Measurements from ENCODE around the gene TRIP6. TPM values are rescaled to one million over a fixed set of nuclear protein-coding genes. Genes with fewer than 3 reads are reported as not detected.
A peak's percentile ranks its signal among the peaks of the same experiment; 100 is the strongest.
"Not testable (repeated sequence)": the region's sequence is repeated elsewhere in the genome, so short reads cannot be mapped to it uniquely, and the experiment has no call there.

TRIP6 gene
- total RNA-seq, 2 experiments from 2014 or later: 25.8 to 25.9 TPM

DNA sequence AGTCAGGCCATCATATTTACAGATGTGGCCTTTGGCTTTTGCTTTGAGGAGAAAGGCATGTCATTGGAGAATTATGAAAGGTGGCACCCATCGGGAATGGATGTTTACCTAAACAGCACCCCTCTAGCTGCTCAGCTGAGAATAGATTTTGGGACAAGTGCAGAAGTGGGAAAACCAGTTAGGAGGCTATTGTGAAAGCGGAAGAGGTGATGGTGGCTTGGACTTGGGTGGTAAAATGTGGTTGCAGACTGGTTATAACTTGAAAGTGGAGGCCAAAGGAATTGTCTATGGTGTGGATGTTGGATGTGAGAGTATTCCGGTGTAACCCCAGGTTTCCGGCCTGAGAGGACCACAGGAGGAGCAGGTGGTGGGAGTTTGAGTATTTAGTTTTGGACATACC, 19.8 kb upstream of the TRIP6 start:
- intact Hi-C loops (cut with micrococcal nuclease): no loop called here
- CTCF ChIA-PET: no interaction called here
- no peaks in the 10 kb centered on the region for H3K27me3 Mint-ChIP-seq
- POLR2A ChIA-PET: no interaction called here
- no peaks in the 10 kb centered on the region for H3K9me3 Mint-ChIP-seq
- peaks cover 4% of the 10 kb centered on the region for H3K4me1 Mint-ChIP-seq (ENCODE audit: low read depth)
- H3K36me3 Mint-ChIP-seq: no peaks in the 10 kb centered on the region
- no peak overlapping the region for H3K27ac Mint-ChIP-seq
- DNase-seq: no peak
- no peak overlapping the region for H3K4me3 Mint-ChIP-seq

DNA sequence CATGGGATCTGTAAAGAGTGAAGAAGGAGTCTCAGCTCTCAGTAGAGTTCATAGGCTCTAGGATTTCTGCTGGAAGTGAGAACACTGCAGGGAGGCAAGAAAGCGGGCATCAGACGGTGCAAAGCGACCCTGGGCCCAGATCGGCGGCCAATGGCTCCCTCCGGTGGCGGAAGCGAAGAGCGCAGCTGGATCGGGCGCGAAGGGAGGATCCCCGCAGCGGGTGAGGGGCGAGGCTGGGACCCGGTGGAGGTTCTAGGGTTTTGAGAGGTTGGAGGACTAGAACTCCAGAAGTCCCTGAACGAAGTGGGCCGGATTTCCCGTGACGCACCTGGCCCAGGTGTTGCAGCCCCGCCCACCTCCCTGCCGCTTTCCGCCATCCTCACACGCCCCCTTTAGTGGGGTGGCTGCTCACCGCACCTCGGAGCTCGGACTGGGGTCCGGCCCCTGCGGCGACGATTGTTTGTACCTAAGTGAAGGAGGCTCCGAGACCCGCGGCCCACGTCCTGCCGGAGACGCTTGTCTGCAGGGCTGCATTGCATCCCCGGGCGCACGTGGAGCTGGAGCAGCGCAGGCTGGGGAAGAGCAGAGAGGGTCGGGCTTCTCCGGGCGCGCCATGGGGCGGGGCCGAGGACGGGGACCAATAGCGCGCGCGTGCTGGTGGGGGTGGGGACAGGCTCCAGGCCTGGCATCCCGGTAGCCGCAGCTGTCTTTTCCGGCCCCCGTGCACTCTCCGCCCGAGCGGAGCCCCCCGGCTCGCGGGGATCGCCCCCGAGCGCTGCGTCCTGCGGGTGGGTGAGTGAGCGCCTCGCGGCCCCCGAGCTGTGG, 14.9 kb upstream of the TRIP6 start, which contains the start of gene SLC12A9:
Gene SLC12A9, plus strand, starts transcription at position 666 of the 825 bp plus-strand sequence. CDS start 1,485 bp downstream, outside the sequence.
- POLR2A ChIA-PET: interaction anchor here (0.6 to 1.9 kb wide), 7 partner anchors 10 to 424 kb away, joined by 3 to 14 read pairs (median 3); partner anchors contain the start of genes POP7, SRRT and ZCWPW1
- peak within 1 kb of the TSS; percentile 92 for H3K4me3 Mint-ChIP-seq
- DNase-seq: peak; percentile 92
- H3K27ac Mint-ChIP-seq: peak within 1 kb of the TSS; percentile 81
- CTCF ChIA-PET: interaction anchor here (0.7 to 6.4 kb wide), 34 partner anchors 10 to 383 kb away, joined by 3 to 177 read pairs (median 6); partner anchors contain the start of genes EPHB4, GIGYF1, MOSPD3 and POP7
- H3K36me3 Mint-ChIP-seq: peaks cover 9% of the 10 kb centered on the region
- peaks cover 13% of the 10 kb centered on the region for H3K4me1 Mint-ChIP-seq (ENCODE audit: low read depth)
- intact Hi-C loops (cut with micrococcal nuclease): loop anchor here (1.0 to 10.0 kb wide), 6 partner anchors 23 to 377 kb away; partner anchors contain the start of genes SRRT and TSC22D4
- H3K9me3 Mint-ChIP-seq: no peaks in the 10 kb centered on the region
- no peaks in the 10 kb centered on the region for H3K27me3 Mint-ChIP-seq

DNA sequence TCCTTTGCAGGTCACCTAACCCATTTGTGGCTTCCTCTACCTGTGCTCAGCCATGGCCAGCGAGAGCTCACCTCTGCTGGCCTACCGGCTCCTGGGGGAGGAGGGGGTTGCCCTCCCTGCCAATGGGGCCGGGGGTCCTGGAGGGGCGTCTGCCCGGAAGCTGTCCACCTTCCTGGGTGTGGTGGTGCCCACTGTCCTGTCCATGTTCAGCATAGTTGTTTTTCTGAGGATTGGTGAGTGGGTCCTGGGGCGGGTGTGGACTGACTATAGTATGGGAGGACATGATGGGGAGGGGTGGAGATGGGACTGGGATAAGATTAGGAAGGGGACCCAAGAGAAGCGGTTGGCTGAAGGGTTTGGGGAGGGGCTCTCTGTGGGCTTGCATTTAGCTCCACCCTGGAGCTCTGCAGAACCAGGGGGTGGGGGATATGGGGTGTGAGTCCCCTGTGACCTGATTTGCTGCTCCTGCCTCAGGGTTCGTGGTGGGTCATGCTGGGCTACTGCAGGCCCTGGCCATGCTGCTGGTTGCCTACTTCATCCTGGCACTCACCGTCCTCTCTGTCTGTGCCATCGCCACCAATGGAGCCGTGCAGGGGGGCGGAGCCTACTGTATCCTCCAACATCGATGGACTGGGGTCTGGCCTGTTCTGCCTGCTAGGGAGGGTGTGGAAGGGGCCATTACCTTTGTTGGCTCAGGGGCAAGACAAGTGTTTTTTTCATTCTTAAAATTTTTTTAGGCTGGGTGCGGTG, 12.9 kb upstream of the TRIP6 start:
- CTCF ChIA-PET: interaction anchor here (5.0 to 6.4 kb wide), 2 partner anchors 52 to 149 kb away, joined by 92 to 177 read pairs; partner anchors contain the start of gene POP7
- intact Hi-C loops (cut with micrococcal nuclease): loop anchor here (10.0 kb wide), 2 partner anchors 230 to 380 kb away; partner anchors contain the start of gene TSC22D4
- DNase-seq: no peak
- H3K4me3 Mint-ChIP-seq: peak overlapping the region; percentile 92
- peaks cover 11% of the 10 kb centered on the region for H3K36me3 Mint-ChIP-seq
- H3K4me1 Mint-ChIP-seq (ENCODE audit: low read depth): peaks cover 13% of the 10 kb centered on the region
- H3K27ac Mint-ChIP-seq: no peak overlapping the region
- H3K27me3 Mint-ChIP-seq: no peaks in the 10 kb centered on the region
- POLR2A ChIA-PET: interaction anchor here (1.2 kb wide), 1 partner anchor 33 kb away, joined by 3 read pairs; no protein-coding TSS in a partner anchor
- H3K9me3 Mint-ChIP-seq: no peaks in the 10 kb centered on the region

- H3K27ac Mint-ChIP-seq, H3K9me3 Mint-ChIP-seq, H3K4me3 Mint-ChIP-seq, DNase-seq, POLR2A ChIA-PET, H3K27me3 Mint-ChIP-seq: not testable (repeated sequence)
- CTCF ChIA-PET: interaction anchor here (6.4 kb wide), 1 partner anchor 53 kb away, joined by 177 read pairs; no protein-coding TSS in a partner anchor
- intact Hi-C loops (cut with micrococcal nuclease): loop anchor here (10.0 kb wide), 2 partner anchors 230 to 380 kb away; partner anchors contain the start of gene TSC22D4
- peaks cover 13% of the 10 kb centered on the region for H3K4me1 Mint-ChIP-seq (ENCODE audit: low read depth)
- peaks cover 15% of the 10 kb centered on the region for H3K36me3 Mint-ChIP-seq
These were observed 12.3 kb upstream of the TRIP6 start for GRCh38 chr7:100854899-100855298.

- CTCF ChIA-PET: interaction anchor here (6.4 kb wide), 1 partner anchor 54 kb away, joined by 177 read pairs; no protein-coding TSS in a partner anchor
- no peak for DNase-seq
- H3K4me1 Mint-ChIP-seq (ENCODE audit: low read depth): peaks cover 13% of the 10 kb centered on the region
- no peaks in the 10 kb centered on the region for H3K27me3 Mint-ChIP-seq
- no peak overlapping the region for H3K27ac Mint-ChIP-seq
- POLR2A ChIA-PET: interaction anchor here (0.6 kb wide), 1 partner anchor 15 kb away, joined by 3 read pairs; no protein-coding TSS in a partner anchor
- H3K36me3 Mint-ChIP-seq: peaks cover 20% of the 10 kb centered on the region
- intact Hi-C loops (cut with micrococcal nuclease): loop anchor here (10.0 kb wide), 2 partner anchors 231 to 381 kb away; partner anchors contain the start of gene TSC22D4
- H3K9me3 Mint-ChIP-seq: no peaks in the 10 kb centered on the region
- H3K4me3 Mint-ChIP-seq: no peak overlapping the region
These were observed 11.7 kb upstream of the TRIP6 start for GRCh38 chr7:100855515-100855914.

DNA sequence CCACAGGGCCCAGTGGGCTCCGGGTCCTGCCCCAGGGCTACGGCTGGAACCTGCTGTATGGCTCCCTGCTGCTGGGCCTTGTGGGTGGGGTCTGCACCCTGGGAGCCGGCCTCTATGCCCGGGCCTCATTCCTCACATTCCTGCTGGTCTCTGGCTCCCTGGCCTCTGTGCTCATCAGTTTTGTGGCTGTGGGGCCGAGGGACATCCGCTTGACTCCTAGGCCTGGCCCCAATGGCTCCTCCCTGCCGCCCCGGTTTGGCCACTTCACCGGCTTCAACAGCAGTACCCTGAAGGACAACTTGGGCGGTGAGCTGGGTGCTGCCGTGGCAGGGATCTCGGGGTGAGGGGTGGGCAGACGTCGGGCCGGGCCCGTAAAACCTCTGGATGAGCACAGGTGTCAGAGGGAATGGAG, 10.3 kb upstream of the TRIP6 start:
- Mint-ChIP-seq H3K4me3 (no peak overlapping the region), H3K4me1 (ENCODE audit: low read depth) (peaks cover 9% of the 10 kb centered on the region), H3K9me3 (no peaks in the 10 kb centered on the region), H3K27me3 (no peaks in the 10 kb centered on the region), H3K36me3 (peaks cover 26% of the 10 kb centered on the region), H3K27ac (no peak overlapping the region)
- DNase-seq: no peak
- ChIA-PET POLR2A (no interaction called here), CTCF (interaction anchor here (1.1 kb wide), 1 partner anchor 57 kb away, joined by 4 read pairs; no protein-coding TSS in a partner anchor)
- intact Hi-C loops (cut with micrococcal nuclease): loop anchor here (10.0 kb wide), 2 partner anchors 232 to 382 kb away; partner anchors contain the start of gene TSC22D4

DNA sequence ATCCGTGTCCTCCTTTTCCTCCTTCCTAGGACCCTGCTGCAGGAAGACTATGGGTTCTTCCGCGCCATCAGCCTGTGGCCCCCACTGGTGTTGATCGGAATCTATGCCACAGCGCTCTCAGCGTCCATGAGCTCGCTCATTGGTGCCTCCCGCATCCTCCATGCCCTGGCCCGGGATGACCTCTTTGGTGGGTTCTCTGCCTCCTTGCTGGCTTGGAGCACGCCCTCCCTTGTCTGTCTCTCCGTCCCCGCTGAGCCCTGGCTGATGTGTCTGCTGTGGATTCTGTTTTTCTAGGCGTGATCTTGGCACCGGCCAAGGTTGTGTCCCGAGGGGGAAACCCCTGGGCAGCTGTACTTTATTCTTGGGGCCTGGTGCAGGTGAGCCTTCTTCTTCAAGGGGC, 7.3 kb upstream of the TRIP6 start:
- no peak for DNase-seq
- Mint-ChIP-seq H3K27me3 (no peaks in the 10 kb centered on the region), H3K9me3 (no peaks in the 10 kb centered on the region), H3K4me3 (no peak overlapping the region), H3K27ac (no peak overlapping the region), H3K36me3 (peaks cover 29% of the 10 kb centered on the region), H3K4me1 (ENCODE audit: low read depth) (no peaks in the 10 kb centered on the region)
- CTCF ChIA-PET: interaction anchor here (0.6 to 1.2 kb wide), 3 partner anchors 11 to 154 kb away, joined by 3 to 4 read pairs (median 3); partner anchors contain the start of gene POP7
- intact Hi-C loops (cut with micrococcal nuclease): loop anchor here (10.0 kb wide), 2 partner anchors 235 to 385 kb away; partner anchors contain the start of gene TSC22D4
- POLR2A ChIA-PET: no interaction called here

GRCh38 chr7:100860702-100861615, 6.2 kb upstream of the TRIP6 start:
- ChIA-PET POLR2A (no interaction called here), CTCF (no interaction called here)
- H3K27ac Mint-ChIP-seq: no peak overlapping the region
- H3K36me3 Mint-ChIP-seq: peaks cover 25% of the 10 kb centered on the region
- intact Hi-C loops (cut with micrococcal nuclease): no loop called here
- no peaks in the 10 kb centered on the region for H3K27me3 Mint-ChIP-seq
- H3K4me1 Mint-ChIP-seq (ENCODE audit: low read depth): no peaks in the 10 kb centered on the region
- H3K4me3 Mint-ChIP-seq: no peak overlapping the region
- no peak for DNase-seq
- no peaks in the 10 kb centered on the region for H3K9me3 Mint-ChIP-seq

GRCh38 chr7:100861616-100861985, 5.6 kb upstream of the TRIP6 start:
- no peaks in the 10 kb centered on the region for H3K4me1 Mint-ChIP-seq (ENCODE audit: low read depth)
- no peak overlapping the region for H3K4me3 Mint-ChIP-seq
- CTCF ChIA-PET: no interaction called here
- DNase-seq: no peak
- H3K9me3 Mint-ChIP-seq: no peaks in the 10 kb centered on the region
- POLR2A ChIA-PET: no interaction called here
- intact Hi-C loops (cut with micrococcal nuclease): no loop called here
- peaks cover 25% of the 10 kb centered on the region for H3K36me3 Mint-ChIP-seq
- no peaks in the 10 kb centered on the region for H3K27me3 Mint-ChIP-seq
- H3K27ac Mint-ChIP-seq: no peak overlapping the region

DNA sequence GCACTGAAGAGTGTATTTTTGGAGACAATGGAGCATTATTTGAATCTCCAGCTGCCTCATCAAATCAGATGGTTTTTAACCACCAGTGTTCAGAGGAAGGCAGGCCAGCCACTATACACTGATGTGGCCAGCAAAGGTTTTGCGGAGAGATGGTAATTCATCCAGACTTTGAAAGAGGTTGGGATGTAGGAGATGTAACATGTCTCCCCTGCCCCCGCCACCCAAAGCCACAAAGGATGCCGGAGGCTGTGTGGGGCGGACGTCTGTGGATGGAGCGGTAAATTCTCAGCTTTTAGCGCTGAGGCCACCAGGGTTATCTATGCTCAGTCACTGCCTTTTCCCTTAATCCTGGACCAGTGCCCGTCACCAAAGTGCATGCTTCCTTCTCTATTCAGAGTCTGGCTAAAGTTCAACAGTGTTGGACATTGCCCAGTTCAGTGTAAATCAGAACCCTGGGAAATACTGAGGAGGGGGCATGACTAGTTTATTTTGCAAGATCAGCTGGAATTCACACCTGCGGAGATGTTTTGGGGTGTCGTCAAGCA, 3.7 kb upstream of the TRIP6 start:
- ChIA-PET CTCF (interaction anchor here (0.6 kb wide), 1 partner anchor 15 kb away, joined by 3 read pairs; no protein-coding TSS in a partner anchor), POLR2A (interaction anchor here (1.0 kb wide), 1 partner anchor 12 kb away, joined by 3 read pairs; no protein-coding TSS in a partner anchor)
- Mint-ChIP-seq H3K36me3 (peaks cover 21% of the 10 kb centered on the region), H3K4me1 (ENCODE audit: low read depth) (peaks cover 9% of the 10 kb centered on the region), H3K27me3 (no peaks in the 10 kb centered on the region), H3K9me3 (no peaks in the 10 kb centered on the region), H3K4me3 (no peak overlapping the region), H3K27ac (no peak overlapping the region)
- no peak for DNase-seq
- intact Hi-C loops (cut with micrococcal nuclease): no loop called here
